Panc1 (cell line): ENCODE measurements around the gene UFSP2. TPM values are rescaled to one million over a fixed set of nuclear protein-coding genes. Genes with fewer than 3 reads are reported as not detected.

ENCODE experiments used
- ATAC-seq: fragments of 200-7000 bp; cut with Tn5 transposase; 2 replicates; pipeline ENCODE4 v1.9.1; 2020; ENCODE audit warnings: mild to moderate bottlenecking, moderate library complexity
- BruUV-seq: library from RNA; stranded (reverse); fragments of 400-500 nt; replicated peaks from 2 replicates; lab custom pipeline; 2021; lab: Mats Ljungman, UMichigan
- CTCF ChIA-PET: fragments of 300-600 bp; sonication (Branson Sonifier 250); formaldehyde crosslinking; loops from one replicate; lab custom pipeline; 2022; ENCODE audit warnings: antibody characterized with exemption; lab: Charles Lee
- POLR2A ChIA-PET: fragments of 300-600 bp; sonication (Branson Sonifier 250); formaldehyde crosslinking; loops from one replicate; lab custom pipeline; 2022; ENCODE audit warnings: antibody characterized with exemption; lab: Charles Lee
- DNase-seq: peaks from one replicate; pipeline ENCODE4 v3.0.0-alpha.2; 2010; ENCODE audit warnings: low read depth, low spot score
- H3K27ac ChIP-seq: 2 replicates; pipeline ENCODE4 v1.5.1; 2011; ENCODE audit warnings: mild to moderate bottlenecking, low read length, inconsistent platforms
- H3K27me3 ChIP-seq: fragments of 200-500 bp; sonication (Bioruptor generic); 2 replicates; pipeline ENCODE4 v1.6.0; 2014; ENCODE audit warnings: low read length, inconsistent platforms; ENCODE audit not compliant: control insufficient read depth, insufficient read depth
- H3K36me3 ChIP-seq: fragments of 200-500 bp; sonication (Bioruptor generic); 2 replicates; pipeline ENCODE4 v1.5.1; 2014; ENCODE audit warnings: inconsistent platforms, mild to moderate bottlenecking, low read length, moderate library complexity; ENCODE audit not compliant: control insufficient read depth, insufficient read depth
- H3K4me1 ChIP-seq: 2 replicates; pipeline ENCODE4 v1.5.1; 2011; ENCODE audit warnings: inconsistent platforms, mild to moderate bottlenecking, low read length, moderate library complexity; ENCODE audit not compliant: control insufficient read depth, insufficient read depth
- H3K4me3 ChIP-seq, 2 experiments: 2 replicates each; pipeline ENCODE4 v1.5.1; 2011 to 2012; ENCODE audit warnings: low read depth in 2 of 2, low read length in 2 of 2, mild to moderate bottlenecking in 2 of 2, inconsistent platforms in 1 of 2, moderate library complexity in 1 of 2
- H3K9me3 ChIP-seq: fragments of 200-500 bp; sonication (Bioruptor generic); 2 replicates; pipeline ENCODE4 v1.5.1; 2014; ENCODE audit warnings: low read depth, mild to moderate bottlenecking, inconsistent platforms, low read length, moderate library complexity; ENCODE audit not compliant: control insufficient read depth, insufficient read depth
- POLR2AphosphoS5 ChIP-seq: IDR thresholded peaks from 2 replicates; pipeline ENCODE4 v1.6.1; 2012; ENCODE audit warnings: mild to moderate bottlenecking, low read depth, low read length, moderate library complexity
- SIN3A ChIP-seq: IDR thresholded peaks from 2 replicates; pipeline ENCODE4 v1.6.1; 2012; ENCODE audit warnings: low read depth, mild to moderate bottlenecking, low read length, moderate library complexity, borderline replicate concordance; ENCODE audit not compliant: insufficient read depth
- TCF7L2 ChIP-seq: IDR thresholded peaks from 2 replicates; pipeline ENCODE4 v1.6.1; 2011; ENCODE audit warnings: mild to moderate bottlenecking, low read depth, low read length, inconsistent platforms
- in situ Hi-C: cut with HindIII; loops from 2 replicates; pipeline ENCODE4 v1.10.0; 2016; ENCODE audit warnings: low sequenced_read_pairs, low pct_unique_long_range_greater_than_20kb
- intact Hi-C: fragments of 100-400 bp; cut with micrococcal nuclease; formaldehyde crosslinking; loops from one replicate; pipeline ENCODE4 v1.10.0; 2022; ENCODE audit not compliant: unreplicated experiment
- total RNA-seq: library from RNA; stranded (reverse); gene quantifications from one replicate; pipeline ENCODE4 v1.2.1, GENCODE V29; 2021; ENCODE audit not compliant: unreplicated experiment
- TF ChIP-seq, protein P1 (sequence below): fragments of 450-650 bp; IDR thresholded peaks from 2 replicates; pipeline ENCODE4 v1.5.1; 2017; ENCODE audit warnings: mild to moderate bottlenecking
- TF ChIP-seq, protein P2 (sequence below), 2 experiments: IDR thresholded peaks; 2 replicates each; pipeline ENCODE4 v1.6.1; 2011 to 2012; ENCODE audit warnings: low read depth in 2 of 2, control low read depth in 1 of 2, low read length in 1 of 2, mild to moderate bottlenecking in 1 of 2, moderate library complexity in 1 of 2; ENCODE audit not compliant: insufficient read depth in 1 of 2

UFSP2 gene
- total RNA-seq, 1 experiment from 2014 or later: 17.0 TPM

DNA sequence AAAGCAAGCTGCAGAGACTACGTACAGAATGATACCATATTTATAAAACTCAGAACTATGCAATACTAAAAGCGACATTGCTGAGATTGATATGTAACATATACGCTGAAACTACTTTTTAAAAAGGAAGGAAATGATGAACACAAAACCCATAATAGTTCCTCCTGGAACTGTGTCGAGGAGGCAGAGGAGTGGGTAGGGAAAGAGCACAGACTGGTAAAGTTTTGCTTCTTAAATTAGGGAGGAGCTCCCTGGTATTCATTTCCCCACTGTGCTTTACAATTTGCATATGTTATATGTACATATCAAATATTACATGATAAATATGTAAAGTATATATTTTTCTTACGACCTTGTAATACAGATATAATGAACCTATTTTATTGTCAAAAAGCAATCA, 13.9 kb downstream of the UFSP2 start:
- intact Hi-C loops: no loop called here
- no peak for DNase-seq

DNA sequence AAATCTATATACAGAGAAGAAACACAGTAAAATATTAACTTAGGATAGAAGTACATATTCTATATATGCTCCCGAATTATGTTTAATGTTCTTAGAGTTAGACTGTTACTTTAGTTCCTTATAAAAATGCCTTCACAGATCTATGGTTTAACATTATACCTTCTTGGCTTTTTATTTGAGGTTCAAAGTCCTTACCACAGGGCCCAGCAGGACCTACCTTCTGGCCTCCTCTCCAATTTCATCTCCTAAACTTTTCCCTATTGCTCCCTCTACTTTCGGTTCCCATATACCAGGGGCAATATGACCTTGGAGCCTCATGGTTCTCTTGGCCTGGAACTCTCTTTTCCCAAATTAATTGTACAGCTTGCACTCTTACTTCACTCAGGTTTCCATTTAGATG, 17.3 kb downstream of the UFSP2 start:
- ATAC-seq (no peak), DNase-seq (no peak)
- BruUV-seq: no TSS peak
- POLR2A ChIA-PET: no interaction called here
- Histone ChIP-seq H3K4me1 (no peaks in the 10 kb centered on the region), H3K4me3 (no peak overlapping the region), H3K9me3 (no peaks in the 10 kb centered on the region), H3K27me3 (no peaks in the 10 kb centered on the region), H3K27ac (no peak overlapping the region), H3K36me3 (no peaks in the 10 kb centered on the region)
- CTCF ChIA-PET: no interaction called here
- in situ Hi-C loops (no loop called here), intact Hi-C loops (no loop called here)
- TF ChIP-seq, protein P1, sequence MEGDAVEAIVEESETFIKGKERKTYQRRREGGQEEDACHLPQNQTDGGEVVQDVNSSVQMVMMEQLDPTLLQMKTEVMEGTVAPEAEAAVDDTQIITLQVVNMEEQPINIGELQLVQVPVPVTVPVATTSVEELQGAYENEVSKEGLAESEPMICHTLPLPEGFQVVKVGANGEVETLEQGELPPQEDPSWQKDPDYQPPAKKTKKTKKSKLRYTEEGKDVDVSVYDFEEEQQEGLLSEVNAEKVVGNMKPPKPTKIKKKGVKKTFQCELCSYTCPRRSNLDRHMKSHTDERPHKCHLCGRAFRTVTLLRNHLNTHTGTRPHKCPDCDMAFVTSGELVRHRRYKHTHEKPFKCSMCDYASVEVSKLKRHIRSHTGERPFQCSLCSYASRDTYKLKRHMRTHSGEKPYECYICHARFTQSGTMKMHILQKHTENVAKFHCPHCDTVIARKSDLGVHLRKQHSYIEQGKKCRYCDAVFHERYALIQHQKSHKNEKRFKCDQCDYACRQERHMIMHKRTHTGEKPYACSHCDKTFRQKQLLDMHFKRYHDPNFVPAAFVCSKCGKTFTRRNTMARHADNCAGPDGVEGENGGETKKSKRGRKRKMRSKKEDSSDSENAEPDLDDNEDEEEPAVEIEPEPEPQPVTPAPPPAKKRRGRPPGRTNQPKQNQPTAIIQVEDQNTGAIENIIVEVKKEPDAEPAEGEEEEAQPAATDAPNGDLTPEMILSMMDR: no peak
- TF ChIP-seq SIN3A (no peak), POLR2AphosphoS5 (no peak), TCF7L2 (no peak)
- TF ChIP-seq, protein P2, sequence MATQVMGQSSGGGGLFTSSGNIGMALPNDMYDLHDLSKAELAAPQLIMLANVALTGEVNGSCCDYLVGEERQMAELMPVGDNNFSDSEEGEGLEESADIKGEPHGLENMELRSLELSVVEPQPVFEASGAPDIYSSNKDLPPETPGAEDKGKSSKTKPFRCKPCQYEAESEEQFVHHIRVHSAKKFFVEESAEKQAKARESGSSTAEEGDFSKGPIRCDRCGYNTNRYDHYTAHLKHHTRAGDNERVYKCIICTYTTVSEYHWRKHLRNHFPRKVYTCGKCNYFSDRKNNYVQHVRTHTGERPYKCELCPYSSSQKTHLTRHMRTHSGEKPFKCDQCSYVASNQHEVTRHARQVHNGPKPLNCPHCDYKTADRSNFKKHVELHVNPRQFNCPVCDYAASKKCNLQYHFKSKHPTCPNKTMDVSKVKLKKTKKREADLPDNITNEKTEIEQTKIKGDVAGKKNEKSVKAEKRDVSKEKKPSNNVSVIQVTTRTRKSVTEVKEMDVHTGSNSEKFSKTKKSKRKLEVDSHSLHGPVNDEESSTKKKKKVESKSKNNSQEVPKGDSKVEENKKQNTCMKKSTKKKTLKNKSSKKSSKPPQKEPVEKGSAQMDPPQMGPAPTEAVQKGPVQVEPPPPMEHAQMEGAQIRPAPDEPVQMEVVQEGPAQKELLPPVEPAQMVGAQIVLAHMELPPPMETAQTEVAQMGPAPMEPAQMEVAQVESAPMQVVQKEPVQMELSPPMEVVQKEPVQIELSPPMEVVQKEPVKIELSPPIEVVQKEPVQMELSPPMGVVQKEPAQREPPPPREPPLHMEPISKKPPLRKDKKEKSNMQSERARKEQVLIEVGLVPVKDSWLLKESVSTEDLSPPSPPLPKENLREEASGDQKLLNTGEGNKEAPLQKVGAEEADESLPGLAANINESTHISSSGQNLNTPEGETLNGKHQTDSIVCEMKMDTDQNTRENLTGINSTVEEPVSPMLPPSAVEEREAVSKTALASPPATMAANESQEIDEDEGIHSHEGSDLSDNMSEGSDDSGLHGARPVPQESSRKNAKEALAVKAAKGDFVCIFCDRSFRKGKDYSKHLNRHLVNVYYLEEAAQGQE (IDR thresholded peaks at IDR 0.05; ENCODE audit: insufficient read depth in 1 of 2, low read depth in 2 of 2, low read length in 1 of 2): no peak

More for the DNA sequence above, 13.9 kb downstream of the UFSP2 start:
- Histone ChIP-seq H3K9me3 (no peaks in the 10 kb centered on the region), H3K36me3 (no peaks in the 10 kb centered on the region; the same call in 1 of the 2 replicates), H3K27me3 (no peaks in the 10 kb centered on the region), H3K4me3 (no peak overlapping the region), H3K4me1 (no peaks in the 10 kb centered on the region), H3K27ac (no peak overlapping the region)
- in situ Hi-C loops: no loop called here
- CTCF ChIA-PET: no interaction called here
- no peak for ATAC-seq
- no TSS peak for BruUV-seq
- TF ChIP-seq TCF7L2 (no peak), POLR2AphosphoS5 (no peak), SIN3A (no peak)
- TF ChIP-seq, protein P1: no peak
- TF ChIP-seq, protein P2 (IDR thresholded peaks at IDR 0.05; ENCODE audit: insufficient read depth in 1 of 2, low read depth in 2 of 2, low read length in 1 of 2): no peak
- POLR2A ChIA-PET: no interaction called here
